Osteocyte (in vitro differentiated cells): ENCODE measurements around the gene RPS6KA1. TPM values are rescaled to one million over a fixed set of nuclear protein-coding genes. Genes with fewer than 3 reads are reported as not detected.

Experiments
- DNase-seq: peaks from one replicate; pipeline ENCODE4 v3.0.0; 2021; ENCODE audit warnings: mixed read lengths; ENCODE audit not compliant: unreplicated experiment; ENCODE audit errors: extremely low spot score
- H3K27ac Mint-ChIP-seq: one replicate; pipeline ENCODE4 v1.8.0; 2021; ENCODE audit warnings: mild to moderate bottlenecking, mixed read lengths; ENCODE audit not compliant: unreplicated experiment
- H3K27me3 Mint-ChIP-seq: one replicate; pipeline ENCODE4 v1.8.0; 2021; ENCODE audit warnings: mixed read lengths; ENCODE audit not compliant: unreplicated experiment
- H3K36me3 Mint-ChIP-seq: one replicate; pipeline ENCODE4 v1.8.0; 2021; ENCODE audit warnings: mixed read lengths; ENCODE audit not compliant: unreplicated experiment
- H3K4me1 Mint-ChIP-seq: one replicate; pipeline ENCODE4 v1.8.0; 2021; ENCODE audit warnings: mixed read lengths; ENCODE audit not compliant: unreplicated experiment
- H3K4me3 Mint-ChIP-seq: one replicate; pipeline ENCODE4 v1.8.0; 2021; ENCODE audit warnings: mild to moderate bottlenecking, moderate library complexity, mixed read lengths; ENCODE audit not compliant: unreplicated experiment
- H3K9me3 Mint-ChIP-seq: one replicate; pipeline ENCODE4 v1.8.0; 2021; ENCODE audit warnings: mixed read lengths; ENCODE audit not compliant: unreplicated experiment
- total RNA-seq: library from RNA; stranded (reverse); gene quantifications from 2 replicates; pipeline ENCODE4 v1.2.1, GENCODE V29; 2021
- TF ChIP-seq, protein P1 (sequence below): fragments of 200-600 bp; sonication (generic); IDR thresholded peaks from 2 replicates; pipeline ENCODE4 v1.5.0; 2021; ENCODE audit warnings: antibody characterized with exemption, mild to moderate bottlenecking, moderate library complexity

RPS6KA1 gene
- total RNA-seq, 1 donor from 2014 or later: 4.4 TPM

DNA sequence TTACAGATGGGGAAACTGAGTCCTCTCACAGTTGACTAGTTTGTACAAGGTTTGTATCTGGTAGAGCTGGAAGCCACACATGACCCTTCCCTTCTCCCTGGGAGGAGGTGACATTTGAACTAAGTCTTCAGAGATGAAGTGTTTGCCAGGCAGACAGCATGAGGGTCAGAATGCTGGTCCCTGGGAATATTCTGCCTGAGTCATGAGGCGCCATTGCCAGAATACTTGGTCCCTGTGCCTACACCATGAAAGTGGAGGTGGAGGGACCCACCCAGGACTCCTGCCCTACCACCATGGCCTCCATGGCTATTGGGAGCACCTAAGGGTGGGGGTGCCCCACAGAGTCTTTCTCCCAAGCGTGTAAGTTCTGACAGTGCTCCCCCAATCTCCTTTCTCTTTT, 7.0 kb downstream of the RPS6KA1 start:
- no peaks in the 10 kb centered on the region for H3K36me3 Mint-ChIP-seq
- H3K4me1 Mint-ChIP-seq: peaks cover 4% of the 10 kb centered on the region
- H3K4me3 Mint-ChIP-seq: no peak overlapping the region
- H3K27ac Mint-ChIP-seq: no peak overlapping the region
- no peaks in the 10 kb centered on the region for H3K27me3 Mint-ChIP-seq
- DNase-seq: no peak
- H3K9me3 Mint-ChIP-seq: no peaks in the 10 kb centered on the region
- TF ChIP-seq, protein P1, sequence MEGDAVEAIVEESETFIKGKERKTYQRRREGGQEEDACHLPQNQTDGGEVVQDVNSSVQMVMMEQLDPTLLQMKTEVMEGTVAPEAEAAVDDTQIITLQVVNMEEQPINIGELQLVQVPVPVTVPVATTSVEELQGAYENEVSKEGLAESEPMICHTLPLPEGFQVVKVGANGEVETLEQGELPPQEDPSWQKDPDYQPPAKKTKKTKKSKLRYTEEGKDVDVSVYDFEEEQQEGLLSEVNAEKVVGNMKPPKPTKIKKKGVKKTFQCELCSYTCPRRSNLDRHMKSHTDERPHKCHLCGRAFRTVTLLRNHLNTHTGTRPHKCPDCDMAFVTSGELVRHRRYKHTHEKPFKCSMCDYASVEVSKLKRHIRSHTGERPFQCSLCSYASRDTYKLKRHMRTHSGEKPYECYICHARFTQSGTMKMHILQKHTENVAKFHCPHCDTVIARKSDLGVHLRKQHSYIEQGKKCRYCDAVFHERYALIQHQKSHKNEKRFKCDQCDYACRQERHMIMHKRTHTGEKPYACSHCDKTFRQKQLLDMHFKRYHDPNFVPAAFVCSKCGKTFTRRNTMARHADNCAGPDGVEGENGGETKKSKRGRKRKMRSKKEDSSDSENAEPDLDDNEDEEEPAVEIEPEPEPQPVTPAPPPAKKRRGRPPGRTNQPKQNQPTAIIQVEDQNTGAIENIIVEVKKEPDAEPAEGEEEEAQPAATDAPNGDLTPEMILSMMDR: no peak

DNA sequence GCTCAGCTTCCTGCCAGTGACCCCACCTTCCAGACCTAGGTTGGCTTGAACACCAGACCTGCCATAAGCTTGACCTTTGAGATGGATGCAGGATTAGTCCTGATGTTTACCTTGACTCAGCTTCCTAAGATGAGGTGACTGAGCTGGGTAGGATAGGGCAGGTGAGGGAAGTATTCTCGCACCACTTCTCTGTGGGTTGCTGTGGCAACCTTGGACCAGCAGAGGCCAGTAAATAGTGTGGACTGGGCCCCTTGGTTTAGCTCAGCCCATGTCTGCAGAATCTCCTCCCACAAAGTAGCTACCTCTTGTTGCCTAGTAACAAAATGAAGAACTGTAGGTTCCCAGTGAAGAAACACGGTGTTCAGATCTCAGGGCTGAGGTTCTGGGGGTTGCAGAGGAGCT, 8.4 kb downstream of the RPS6KA1 start:
- no peak overlapping the region for H3K27ac Mint-ChIP-seq
- H3K36me3 Mint-ChIP-seq: no peaks in the 10 kb centered on the region
- H3K9me3 Mint-ChIP-seq: no peaks in the 10 kb centered on the region
- H3K27me3 Mint-ChIP-seq: no peaks in the 10 kb centered on the region
- TF ChIP-seq, protein P1: peak; percentile 23
- H3K4me3 Mint-ChIP-seq: no peak overlapping the region
- no peak for DNase-seq
- peaks cover 6% of the 10 kb centered on the region for H3K4me1 Mint-ChIP-seq

DNA sequence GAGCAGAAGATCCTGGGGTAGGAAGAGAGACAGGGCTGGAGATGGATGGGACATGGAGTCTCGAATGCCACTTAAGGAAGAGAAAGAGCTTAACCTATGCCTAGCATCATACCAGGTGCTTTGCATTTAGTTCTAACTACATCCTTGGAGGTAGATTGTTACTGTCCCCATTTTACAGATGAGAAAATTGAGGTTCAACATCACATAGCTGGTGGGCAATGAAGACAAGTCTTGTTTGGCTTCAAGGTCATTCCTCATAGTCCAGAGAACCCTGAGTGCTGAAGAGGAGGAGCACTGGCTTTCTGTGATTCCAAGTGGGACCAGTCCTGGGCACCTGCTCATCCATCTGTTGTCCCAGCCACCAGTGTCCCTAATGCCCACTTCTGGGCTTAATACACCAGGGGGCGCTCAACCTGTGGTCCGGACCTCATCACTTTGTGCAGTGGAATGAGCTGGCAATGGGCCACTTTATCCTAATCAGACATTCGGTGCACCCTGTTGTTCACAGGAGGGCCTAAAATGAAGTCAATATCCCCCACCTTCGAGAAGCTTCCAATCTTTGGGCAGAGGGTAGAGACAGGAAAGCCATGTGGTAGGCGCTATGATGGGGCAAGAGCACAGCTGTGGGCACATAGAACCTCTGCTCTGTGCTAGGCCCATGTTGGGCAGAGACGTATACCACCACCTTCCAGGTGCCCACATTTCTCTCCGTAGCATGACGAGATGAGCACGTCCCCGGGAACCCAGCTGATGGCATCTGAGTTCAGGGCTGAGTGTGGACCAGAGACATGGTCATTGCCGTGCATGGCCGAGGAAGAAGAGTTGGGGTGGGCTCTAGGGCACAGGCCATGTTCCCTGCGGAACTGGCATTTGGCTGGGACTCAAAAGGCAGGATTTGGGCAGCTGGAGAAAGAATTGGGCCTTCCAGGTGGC, 9.2 kb downstream of the RPS6KA1 start:
- TF ChIP-seq, protein P1: peak; percentile 49
- Mint-ChIP-seq H3K36me3 (no peaks in the 10 kb centered on the region), H3K4me1 (peaks cover 6% of the 10 kb centered on the region), H3K4me3 (no peak overlapping the region), H3K27ac (no peak overlapping the region), H3K27me3 (no peaks in the 10 kb centered on the region), H3K9me3 (no peaks in the 10 kb centered on the region)
- no peak for DNase-seq

DNA sequence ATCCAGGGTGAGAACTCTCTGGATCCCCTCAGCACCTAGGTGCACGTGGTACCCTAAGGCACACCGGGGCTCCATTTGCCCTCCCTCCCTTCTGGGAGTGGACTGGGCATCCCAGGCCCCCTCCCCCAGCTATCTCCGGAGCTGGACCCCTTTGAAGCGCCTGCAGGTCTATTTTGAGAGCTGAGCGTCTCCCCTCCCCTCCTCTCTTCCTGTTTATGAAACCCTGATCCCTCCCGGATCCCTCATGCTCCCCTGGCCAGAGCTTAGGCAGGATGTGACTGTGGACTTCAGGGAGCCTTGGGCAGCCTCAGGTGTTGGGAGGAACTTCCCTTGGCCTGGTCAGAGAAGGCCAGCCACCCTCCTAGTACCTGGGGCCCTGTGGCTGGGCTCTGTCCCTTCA, 10.2 kb downstream of the RPS6KA1 start:
- H3K36me3 Mint-ChIP-seq: no peaks in the 10 kb centered on the region
- H3K4me3 Mint-ChIP-seq: no peak overlapping the region
- DNase-seq: no peak
- H3K9me3 Mint-ChIP-seq: no peaks in the 10 kb centered on the region
- peaks cover 6% of the 10 kb centered on the region for H3K4me1 Mint-ChIP-seq
- TF ChIP-seq, protein P1: no peak
- no peaks in the 10 kb centered on the region for H3K27me3 Mint-ChIP-seq
- H3K27ac Mint-ChIP-seq: no peak overlapping the region

DNA sequence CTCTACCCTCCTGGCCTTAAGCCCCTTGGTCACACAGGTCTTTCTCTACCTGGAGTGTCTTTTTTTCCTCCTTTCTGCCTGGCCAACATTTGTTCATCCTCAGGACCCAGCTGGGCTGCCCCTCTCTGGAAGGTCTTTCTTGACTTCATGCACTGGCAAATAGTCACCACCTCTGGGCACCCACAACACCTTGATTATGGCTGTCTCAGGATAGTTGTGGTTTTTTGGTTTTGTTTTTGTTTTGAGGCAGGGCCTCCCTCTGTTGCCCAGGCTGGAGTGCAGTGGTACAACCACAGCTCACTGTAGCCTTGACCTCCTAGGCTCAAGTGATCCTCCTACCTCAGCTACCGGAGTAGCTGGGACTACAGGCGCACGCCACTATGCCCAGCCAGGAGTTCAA, 10.8 kb downstream of the RPS6KA1 start:
- no peak for DNase-seq
- Mint-ChIP-seq H3K9me3 (no peaks in the 10 kb centered on the region), H3K27me3 (no peaks in the 10 kb centered on the region), H3K4me3 (no peak overlapping the region), H3K36me3 (no peaks in the 10 kb centered on the region), H3K4me1 (peaks cover 6% of the 10 kb centered on the region), H3K27ac (no peak overlapping the region)
- TF ChIP-seq, protein P1: no peak
